ENCODE data around the gene GNAL. TPM values are rescaled to one million over a fixed set of nuclear protein-coding genes. Genes with fewer than 3 reads are reported as not detected.

The GNAL gene
- total and polyA plus RNA-seq, 4 donors: 0.15 to 0.92 (median 0.72) TPM

- Histone ChIP-seq H3K9me3 (ENCODE audit: control insufficient read depth in 4 of 4, low read length in 3 of 4) (no peaks in the 10 kb centered on the region), H3K4me1 (ENCODE audit: control insufficient read depth in 4 of 4, insufficient read depth in 4 of 4, low read length in 3 of 4) (no peaks in the 10 kb centered on the region), H3K4me3 (ENCODE audit: low read depth in 1 of 3, low read length in 3 of 3) (no peak overlapping the region), H3K27ac (ENCODE audit: low read depth in 1 of 2, low read length in 2 of 2) (no peak overlapping the region), H3K27me3 (ENCODE audit: control insufficient read depth in 4 of 4, insufficient read depth in 4 of 4, low read length in 3 of 4) (no peaks in the 10 kb centered on the region), H3K36me3 (ENCODE audit: control insufficient read depth in 4 of 4, insufficient read depth in 3 of 4, low read depth in 1 of 4, low read length in 3 of 4) (no peaks in the 10 kb centered on the region), H3K9ac (ENCODE audit: low read depth in 1 of 2, low read length in 2 of 2) (no peak overlapping the region)
- no peak for DNase-seq (ENCODE audit: low spot score)
- 87% methylated on average over 2 of the region's 2 CpGs for WGBS
- TF ChIP-seq, protein P1, sequence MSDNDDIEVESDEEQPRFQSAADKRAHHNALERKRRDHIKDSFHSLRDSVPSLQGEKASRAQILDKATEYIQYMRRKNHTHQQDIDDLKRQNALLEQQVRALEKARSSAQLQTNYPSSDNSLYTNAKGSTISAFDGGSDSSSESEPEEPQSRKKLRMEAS (IDR thresholded peaks at IDR 0.05): no peak
- TF ChIP-seq FOXA1 (IDR thresholded peaks at IDR 0.05) (no peak), HNF4A (conservative IDR thresholded peaks at IDR 0.05) (no peak), YY1 (IDR thresholded peaks at IDR 0.05) (no peak), FOXA2 (IDR thresholded peaks at IDR 0.05) (no peak), SP1 (IDR thresholded peaks at IDR 0.05) (no peak), JUND (IDR thresholded peaks at IDR 0.05) (no peak), ZBTB33 (IDR thresholded peaks at IDR 0.05) (no peak), HNF4G (IDR thresholded peaks at IDR 0.05) (no peak), RXRA (IDR thresholded peaks at IDR 0.05) (no peak), NR2F2 (IDR thresholded peaks at IDR 0.05) (no peak), EGR1 (IDR thresholded peaks at IDR 0.05; ENCODE audit: low read depth in 2 of 2) (no peak)
- TF ChIP-seq, protein P2, sequence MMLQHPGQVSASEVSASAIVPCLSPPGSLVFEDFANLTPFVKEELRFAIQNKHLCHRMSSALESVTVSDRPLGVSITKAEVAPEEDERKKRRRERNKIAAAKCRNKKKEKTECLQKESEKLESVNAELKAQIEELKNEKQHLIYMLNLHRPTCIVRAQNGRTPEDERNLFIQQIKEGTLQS (IDR thresholded peaks at IDR 0.05): no peak
- TF ChIP-seq, protein P3, sequence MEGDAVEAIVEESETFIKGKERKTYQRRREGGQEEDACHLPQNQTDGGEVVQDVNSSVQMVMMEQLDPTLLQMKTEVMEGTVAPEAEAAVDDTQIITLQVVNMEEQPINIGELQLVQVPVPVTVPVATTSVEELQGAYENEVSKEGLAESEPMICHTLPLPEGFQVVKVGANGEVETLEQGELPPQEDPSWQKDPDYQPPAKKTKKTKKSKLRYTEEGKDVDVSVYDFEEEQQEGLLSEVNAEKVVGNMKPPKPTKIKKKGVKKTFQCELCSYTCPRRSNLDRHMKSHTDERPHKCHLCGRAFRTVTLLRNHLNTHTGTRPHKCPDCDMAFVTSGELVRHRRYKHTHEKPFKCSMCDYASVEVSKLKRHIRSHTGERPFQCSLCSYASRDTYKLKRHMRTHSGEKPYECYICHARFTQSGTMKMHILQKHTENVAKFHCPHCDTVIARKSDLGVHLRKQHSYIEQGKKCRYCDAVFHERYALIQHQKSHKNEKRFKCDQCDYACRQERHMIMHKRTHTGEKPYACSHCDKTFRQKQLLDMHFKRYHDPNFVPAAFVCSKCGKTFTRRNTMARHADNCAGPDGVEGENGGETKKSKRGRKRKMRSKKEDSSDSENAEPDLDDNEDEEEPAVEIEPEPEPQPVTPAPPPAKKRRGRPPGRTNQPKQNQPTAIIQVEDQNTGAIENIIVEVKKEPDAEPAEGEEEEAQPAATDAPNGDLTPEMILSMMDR (IDR thresholded peaks at IDR 0.05; ENCODE audit: low read depth, low read length, missing input control): no peak
- TF ChIP-seq, protein P4, sequence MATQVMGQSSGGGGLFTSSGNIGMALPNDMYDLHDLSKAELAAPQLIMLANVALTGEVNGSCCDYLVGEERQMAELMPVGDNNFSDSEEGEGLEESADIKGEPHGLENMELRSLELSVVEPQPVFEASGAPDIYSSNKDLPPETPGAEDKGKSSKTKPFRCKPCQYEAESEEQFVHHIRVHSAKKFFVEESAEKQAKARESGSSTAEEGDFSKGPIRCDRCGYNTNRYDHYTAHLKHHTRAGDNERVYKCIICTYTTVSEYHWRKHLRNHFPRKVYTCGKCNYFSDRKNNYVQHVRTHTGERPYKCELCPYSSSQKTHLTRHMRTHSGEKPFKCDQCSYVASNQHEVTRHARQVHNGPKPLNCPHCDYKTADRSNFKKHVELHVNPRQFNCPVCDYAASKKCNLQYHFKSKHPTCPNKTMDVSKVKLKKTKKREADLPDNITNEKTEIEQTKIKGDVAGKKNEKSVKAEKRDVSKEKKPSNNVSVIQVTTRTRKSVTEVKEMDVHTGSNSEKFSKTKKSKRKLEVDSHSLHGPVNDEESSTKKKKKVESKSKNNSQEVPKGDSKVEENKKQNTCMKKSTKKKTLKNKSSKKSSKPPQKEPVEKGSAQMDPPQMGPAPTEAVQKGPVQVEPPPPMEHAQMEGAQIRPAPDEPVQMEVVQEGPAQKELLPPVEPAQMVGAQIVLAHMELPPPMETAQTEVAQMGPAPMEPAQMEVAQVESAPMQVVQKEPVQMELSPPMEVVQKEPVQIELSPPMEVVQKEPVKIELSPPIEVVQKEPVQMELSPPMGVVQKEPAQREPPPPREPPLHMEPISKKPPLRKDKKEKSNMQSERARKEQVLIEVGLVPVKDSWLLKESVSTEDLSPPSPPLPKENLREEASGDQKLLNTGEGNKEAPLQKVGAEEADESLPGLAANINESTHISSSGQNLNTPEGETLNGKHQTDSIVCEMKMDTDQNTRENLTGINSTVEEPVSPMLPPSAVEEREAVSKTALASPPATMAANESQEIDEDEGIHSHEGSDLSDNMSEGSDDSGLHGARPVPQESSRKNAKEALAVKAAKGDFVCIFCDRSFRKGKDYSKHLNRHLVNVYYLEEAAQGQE (IDR thresholded peaks at IDR 0.05): no peak
Observed at GRCh38 chr18:11695736-11696135, 6.7 kb downstream of the GNAL start.

- Histone ChIP-seq H3K4me3 (ENCODE audit: low read depth in 1 of 3, low read length in 3 of 3) (no peak overlapping the region), H3K4me1 (ENCODE audit: control insufficient read depth in 4 of 4, insufficient read depth in 4 of 4, low read length in 3 of 4) (no peaks in the 10 kb centered on the region), H3K27ac (ENCODE audit: low read depth in 1 of 2, low read length in 2 of 2) (no peak overlapping the region), H3K9ac (ENCODE audit: low read depth in 1 of 2, low read length in 2 of 2) (no peak overlapping the region), H3K36me3 (ENCODE audit: control insufficient read depth in 4 of 4, insufficient read depth in 3 of 4, low read depth in 1 of 4, low read length in 3 of 4) (no peaks in the 10 kb centered on the region), H3K9me3 (ENCODE audit: control insufficient read depth in 4 of 4, low read length in 3 of 4) (no peaks in the 10 kb centered on the region), H3K27me3 (ENCODE audit: control insufficient read depth in 4 of 4, insufficient read depth in 4 of 4, low read length in 3 of 4) (no peaks in the 10 kb centered on the region)
- DNase-seq (ENCODE audit: low spot score): no peak
- WGBS: 69% methylated on average over 7 of the region's 7 CpGs
- TF ChIP-seq YY1 (IDR thresholded peaks at IDR 0.05): no peak
- TF ChIP-seq FOXA2 (IDR thresholded peaks at IDR 0.05): no peak
- TF ChIP-seq ZBTB33 (IDR thresholded peaks at IDR 0.05): no peak
- no peak for TF ChIP-seq JUND (IDR thresholded peaks at IDR 0.05)
- TF ChIP-seq, protein P1 (IDR thresholded peaks at IDR 0.05): no peak
- TF ChIP-seq, protein P3 (IDR thresholded peaks at IDR 0.05; ENCODE audit: low read depth, low read length, missing input control): no peak
- TF ChIP-seq TAF1 (conservative IDR thresholded peaks at IDR 0.05): no peak
- no peak for TF ChIP-seq NR2F2 (IDR thresholded peaks at IDR 0.05)
- TF ChIP-seq EGR1 (IDR thresholded peaks at IDR 0.05; ENCODE audit: low read depth in 2 of 2): no peak
- TF ChIP-seq RXRA (IDR thresholded peaks at IDR 0.05): no peak
- no peak for TF ChIP-seq GABPA (IDR thresholded peaks at IDR 0.05 in 1 of 2, conservative IDR thresholded peaks at IDR 0.05 in 1 of 2)
- no peak for TF ChIP-seq HNF4G (IDR thresholded peaks at IDR 0.05)
- no peak for TF ChIP-seq FOXA1 (IDR thresholded peaks at IDR 0.05)
- TF ChIP-seq SP1 (IDR thresholded peaks at IDR 0.05): no peak
Observed at GRCh38 chr18:11696451-11696850, 7.4 kb downstream of the GNAL start.

All from liver (tissue), 9 donors.